Stimulated activated memory B cell treated with anti-CD40 and anti-IgM and Interleukin-4, amounts not matched to agents 10 μg/mL and 1 μg/mL and 100 μg/mL, for 72 hours (primary cell): ENCODE data around the gene FHOD3.

ENCODE experiments used
- ATAC-seq: fragments of 150-1000 bp; cut with Tn5 transposase; 2 replicates; pipeline ENCODE4 v1.10.0; 2021
- H3K27ac Mint-ChIP-seq: one replicate; pipeline ENCODE4 v1.8.0; 2022; ENCODE audit warnings: mild to moderate bottlenecking, mixed read lengths
- H3K27me3 Mint-ChIP-seq: one replicate; pipeline ENCODE4 v1.8.0; 2022; ENCODE audit warnings: mixed read lengths
- H3K36me3 Mint-ChIP-seq: one replicate; pipeline ENCODE4 v1.8.0; 2022; ENCODE audit warnings: mixed read lengths
- H3K4me1 Mint-ChIP-seq: one replicate; pipeline ENCODE4 v1.8.0; 2022; ENCODE audit warnings: mixed read lengths
- H3K4me3 Mint-ChIP-seq: one replicate; pipeline ENCODE4 v1.8.0; 2022; ENCODE audit warnings: mild to moderate bottlenecking, moderate library complexity, mixed read lengths
- H3K9me3 Mint-ChIP-seq: one replicate; pipeline ENCODE4 v1.8.0; 2022; ENCODE audit warnings: mixed read lengths

Gene FHOD3

DNA sequence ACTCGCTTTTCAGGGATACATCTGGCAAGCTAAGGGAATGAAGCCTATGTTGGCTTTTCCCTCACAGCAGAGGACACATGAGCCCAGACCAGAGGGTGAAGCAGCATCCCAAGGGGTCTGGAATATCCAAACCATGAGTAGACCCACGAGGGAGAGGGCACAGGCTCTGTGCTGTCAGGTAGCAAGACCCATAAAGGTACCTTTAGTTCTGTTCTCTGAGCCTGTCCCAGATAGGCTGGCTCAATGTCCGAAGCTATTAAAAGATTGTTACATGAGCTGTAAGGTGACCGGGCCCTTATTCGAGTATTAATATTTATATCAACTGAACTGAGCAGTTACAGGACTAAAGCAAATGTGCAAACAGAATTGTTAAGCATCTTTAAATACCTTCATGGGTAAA is 479.1 kb downstream of the FHOD3 start:
- no peaks in the 10 kb centered on the region for H3K9me3 Mint-ChIP-seq
- H3K36me3 Mint-ChIP-seq, result peaks cover 9% of the 10 kb centered on the region
- peaks cover 1% of the 10 kb centered on the region for H3K4me1 Mint-ChIP-seq
- ATAC-seq, result no peak
- no peak overlapping the region for H3K4me3 Mint-ChIP-seq
- no peak overlapping the region for H3K27ac Mint-ChIP-seq
- no peaks in the 10 kb centered on the region for H3K27me3 Mint-ChIP-seq

- Mint-ChIP-seq H3K4me1 (no peaks in the 10 kb centered on the region), H3K27me3 (no peaks in the 10 kb centered on the region), H3K9me3 (no peaks in the 10 kb centered on the region), H3K27ac (no peak overlapping the region), H3K36me3 (peaks cover 14% of the 10 kb centered on the region), H3K4me3 (no peak overlapping the region)
- ATAC-seq, result no peak
These were observed 480.1 kb downstream of the FHOD3 start for GRCh38 chr18:36777566-36777965.

DNA sequence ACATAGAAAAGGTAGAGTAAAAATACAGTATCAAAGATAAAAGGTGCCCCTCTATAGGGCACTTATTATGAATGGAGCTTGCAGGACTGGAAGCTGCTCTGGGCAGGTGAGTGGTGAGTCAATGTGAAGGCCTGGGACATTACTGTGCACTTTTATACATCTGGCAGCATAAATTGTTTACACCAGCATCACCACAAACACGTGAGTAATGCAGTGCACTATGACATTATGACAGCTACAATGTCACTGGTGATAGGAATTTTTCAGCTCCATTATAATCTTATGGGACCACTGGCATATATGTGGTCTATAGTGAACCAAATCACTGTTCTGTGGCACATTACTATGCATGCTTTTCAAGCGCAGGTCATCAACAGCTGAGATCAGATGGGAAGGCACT is 483.2 kb downstream of the FHOD3 start:
- ATAC-seq, result no peak
- H3K36me3 Mint-ChIP-seq, result peaks cover 23% of the 10 kb centered on the region
- no peaks in the 10 kb centered on the region for H3K4me1 Mint-ChIP-seq
- no peaks in the 10 kb centered on the region for H3K9me3 Mint-ChIP-seq
- no peak overlapping the region for H3K27ac Mint-ChIP-seq
- no peak overlapping the region for H3K4me3 Mint-ChIP-seq
- H3K27me3 Mint-ChIP-seq, result no peaks in the 10 kb centered on the region

DNA sequence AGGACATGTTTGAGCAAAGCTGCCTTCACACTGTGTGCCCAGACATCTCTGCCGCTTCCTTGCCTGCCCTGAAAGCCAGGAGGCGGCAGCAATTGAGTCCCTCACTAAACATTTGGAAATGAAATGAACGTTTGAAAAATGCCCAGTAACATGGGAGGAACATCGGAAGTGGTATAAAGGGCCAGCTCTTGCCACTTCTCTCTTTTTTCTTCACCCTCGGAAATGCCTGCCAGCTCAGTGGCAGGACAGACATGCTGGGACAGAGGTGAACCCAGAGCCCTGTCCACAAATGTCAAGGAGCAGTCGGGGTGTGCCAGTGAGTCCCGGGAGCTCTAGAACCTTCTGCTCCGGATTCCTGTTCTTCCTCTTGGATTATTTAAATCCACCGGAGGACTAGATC is 485.2 kb downstream of the FHOD3 start:
- no peak for ATAC-seq
- H3K27ac Mint-ChIP-seq, result no peak overlapping the region
- no peak overlapping the region for H3K4me3 Mint-ChIP-seq
- no peaks in the 10 kb centered on the region for H3K9me3 Mint-ChIP-seq
- H3K36me3 Mint-ChIP-seq, result peaks cover 26% of the 10 kb centered on the region
- no peaks in the 10 kb centered on the region for H3K27me3 Mint-ChIP-seq
- no peaks in the 10 kb centered on the region for H3K4me1 Mint-ChIP-seq

GRCh38 chr18:36783792-36784191 is 486.3 kb downstream of the FHOD3 start:
- no peaks in the 10 kb centered on the region for H3K27me3 Mint-ChIP-seq
- no peaks in the 10 kb centered on the region for H3K4me1 Mint-ChIP-seq
- peaks cover 26% of the 10 kb centered on the region for H3K36me3 Mint-ChIP-seq
- ATAC-seq, result no peak
- no peaks in the 10 kb centered on the region for H3K9me3 Mint-ChIP-seq
- no peak overlapping the region for H3K4me3 Mint-ChIP-seq
- no peak overlapping the region for H3K27ac Mint-ChIP-seq

DNA sequence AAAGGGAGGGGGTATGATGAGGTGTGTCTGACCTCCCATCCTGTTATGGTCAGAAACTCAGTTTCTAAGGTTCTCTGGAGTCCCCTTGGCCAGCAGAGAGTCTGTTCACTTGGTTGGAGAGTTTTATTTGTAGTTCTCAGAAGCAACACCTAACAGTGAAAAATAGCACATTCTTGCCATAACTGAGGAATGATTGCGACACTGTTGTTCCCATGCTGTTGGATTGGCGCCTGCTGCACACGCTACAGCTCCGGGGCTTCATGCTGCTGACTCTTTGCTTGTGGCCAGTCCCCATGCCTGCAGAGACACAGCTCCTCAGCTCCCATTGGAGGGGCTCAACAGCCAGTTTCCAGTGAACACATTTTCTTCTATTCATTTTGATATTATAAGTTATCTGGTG is 489.2 kb downstream of the FHOD3 start:
- Mint-ChIP-seq H3K4me3 (no peak overlapping the region), H3K27me3 (no peaks in the 10 kb centered on the region), H3K4me1 (no peaks in the 10 kb centered on the region), H3K36me3 (peaks cover 39% of the 10 kb centered on the region), H3K27ac (no peak overlapping the region), H3K9me3 (peaks cover 6% of the 10 kb centered on the region)
- ATAC-seq, result no peak

DNA sequence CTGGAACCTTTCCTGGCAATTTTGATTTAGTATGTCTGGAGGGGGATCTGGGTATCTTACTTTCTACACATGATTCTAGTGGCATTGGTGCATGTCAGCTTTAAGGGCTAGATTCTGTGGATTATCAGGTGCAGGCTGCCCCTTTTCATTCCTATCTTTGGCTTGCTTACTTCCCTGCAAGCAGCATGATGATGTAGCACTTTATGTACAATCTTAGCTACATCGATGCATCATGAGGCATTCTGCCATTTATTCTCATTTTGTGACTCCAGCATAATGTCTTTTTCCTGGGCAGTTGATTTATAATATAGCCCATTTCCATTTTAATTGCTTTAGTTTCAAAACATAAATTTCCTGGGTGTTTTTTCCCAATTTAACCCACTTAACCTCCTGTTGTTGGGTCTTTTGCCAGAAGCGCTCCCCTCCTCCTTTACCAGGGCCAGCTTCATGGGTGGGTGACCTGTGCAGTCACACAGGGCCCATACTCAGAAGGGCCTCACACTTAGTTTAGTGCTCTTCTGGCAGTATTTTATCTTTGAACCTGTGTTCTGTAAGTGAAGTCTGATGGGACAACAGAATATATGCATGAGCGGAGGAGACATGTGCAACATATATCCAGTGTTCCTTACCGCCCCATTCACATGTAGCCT is 495.2 kb downstream of the FHOD3 start:
- no peaks in the 10 kb centered on the region for H3K4me1 Mint-ChIP-seq
- no peaks in the 10 kb centered on the region for H3K27me3 Mint-ChIP-seq
- no peak overlapping the region for H3K27ac Mint-ChIP-seq
- peaks cover 78% of the 10 kb centered on the region for H3K36me3 Mint-ChIP-seq
- ATAC-seq, result no peak
- no peak overlapping the region for H3K4me3 Mint-ChIP-seq
- H3K9me3 Mint-ChIP-seq, result peaks cover 6% of the 10 kb centered on the region

- no peaks in the 10 kb centered on the region for H3K4me1 Mint-ChIP-seq
- H3K27me3 Mint-ChIP-seq, result no peaks in the 10 kb centered on the region
- H3K36me3 Mint-ChIP-seq, result peaks cover 87% of the 10 kb centered on the region
- H3K9me3 Mint-ChIP-seq, result no peaks in the 10 kb centered on the region
- no peak overlapping the region for H3K27ac Mint-ChIP-seq
- ATAC-seq, result no peak
- no peak overlapping the region for H3K4me3 Mint-ChIP-seq
These were observed 501.4 kb downstream of the FHOD3 start for GRCh38 chr18:36798738-36799473.

DNA sequence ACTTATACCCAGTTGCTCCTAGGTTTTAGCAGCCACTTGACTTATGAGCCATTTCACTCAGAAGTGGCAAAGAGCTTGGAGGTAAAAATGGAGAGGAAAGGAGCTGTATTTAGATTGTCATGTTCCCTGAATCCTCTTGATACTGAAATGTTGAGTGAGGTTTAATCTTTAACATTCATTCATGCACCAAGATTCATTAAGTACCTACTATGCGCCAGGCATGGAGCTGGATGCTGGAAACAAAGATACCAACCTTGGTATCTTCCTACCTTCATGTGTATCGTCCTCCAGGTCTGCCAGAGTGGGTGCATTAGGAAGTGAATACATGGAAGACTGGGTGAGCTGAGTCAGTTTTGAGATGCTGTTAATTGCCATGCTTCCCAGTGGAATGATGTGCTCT is 507.6 kb downstream of the FHOD3 start:
- H3K4me3 Mint-ChIP-seq, result no peak overlapping the region
- no peaks in the 10 kb centered on the region for H3K4me1 Mint-ChIP-seq
- H3K9me3 Mint-ChIP-seq, result no peaks in the 10 kb centered on the region
- H3K27me3 Mint-ChIP-seq, result no peaks in the 10 kb centered on the region
- peaks cover 76% of the 10 kb centered on the region for H3K36me3 Mint-ChIP-seq
- H3K27ac Mint-ChIP-seq, result no peak overlapping the region
- ATAC-seq, result no peak

GRCh38 chr18:36808681-36809080 is 511.2 kb downstream of the FHOD3 start:
- no peak overlapping the region for H3K4me3 Mint-ChIP-seq
- no peaks in the 10 kb centered on the region for H3K27me3 Mint-ChIP-seq
- H3K4me1 Mint-ChIP-seq, result no peaks in the 10 kb centered on the region
- H3K36me3 Mint-ChIP-seq, result peaks cover 53% of the 10 kb centered on the region
- H3K9me3 Mint-ChIP-seq, result no peaks in the 10 kb centered on the region
- no peak overlapping the region for H3K27ac Mint-ChIP-seq
- no peak for ATAC-seq

GRCh38 chr18:36809590-36810381 is 512.3 kb downstream of the FHOD3 start:
- no peaks in the 10 kb centered on the region for H3K27me3 Mint-ChIP-seq
- no peaks in the 10 kb centered on the region for H3K4me1 Mint-ChIP-seq
- H3K27ac Mint-ChIP-seq, result no peak overlapping the region
- no peaks in the 10 kb centered on the region for H3K9me3 Mint-ChIP-seq
- ATAC-seq, result peak; percentile 77
- H3K36me3 Mint-ChIP-seq, result peaks cover 42% of the 10 kb centered on the region
- no peak overlapping the region for H3K4me3 Mint-ChIP-seq

DNA sequence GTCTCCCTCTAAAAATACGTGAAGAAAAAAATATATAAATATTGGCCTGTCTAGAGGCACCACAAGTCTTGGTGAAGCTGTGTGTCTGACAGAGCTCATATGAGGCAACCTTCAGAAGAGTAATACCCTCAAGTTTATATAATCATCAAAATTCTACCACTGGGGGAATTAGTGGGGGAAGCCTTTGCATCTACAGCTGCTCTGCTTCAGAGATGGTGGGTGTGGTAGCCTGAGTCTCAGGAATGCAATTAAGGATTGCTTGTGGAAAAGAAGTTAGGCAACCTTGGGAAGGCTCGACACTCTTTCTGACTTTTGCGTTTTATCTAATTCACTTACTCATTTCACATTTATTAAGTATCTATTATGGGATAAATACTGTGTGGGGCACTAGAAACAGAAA is 513.9 kb downstream of the FHOD3 start:
- ATAC-seq, result no peak
- peaks cover 25% of the 10 kb centered on the region for H3K36me3 Mint-ChIP-seq
- no peak overlapping the region for H3K27ac Mint-ChIP-seq
- no peak overlapping the region for H3K4me3 Mint-ChIP-seq
- no peaks in the 10 kb centered on the region for H3K27me3 Mint-ChIP-seq
- no peaks in the 10 kb centered on the region for H3K9me3 Mint-ChIP-seq
- no peaks in the 10 kb centered on the region for H3K4me1 Mint-ChIP-seq

DNA sequence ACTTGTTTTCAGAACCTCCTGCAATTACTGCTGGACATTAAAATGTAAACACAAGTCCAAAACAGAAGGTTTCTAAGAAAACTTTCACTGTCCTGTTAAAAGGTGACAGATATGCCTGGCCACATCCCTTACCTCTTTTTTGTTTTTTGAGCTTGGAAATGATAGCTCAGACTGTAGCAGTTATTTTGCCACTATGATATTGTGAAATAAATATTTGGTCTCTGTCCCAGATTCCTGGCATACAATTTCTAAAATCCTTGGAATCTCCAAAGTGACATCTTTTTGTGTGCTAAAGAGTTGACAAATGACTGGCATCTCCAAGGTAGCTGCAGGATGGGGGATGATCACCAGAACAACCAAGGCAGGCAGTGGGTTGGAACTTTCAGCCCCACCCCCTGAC is 514.4 kb downstream of the FHOD3 start:
- no peak overlapping the region for H3K4me3 Mint-ChIP-seq
- ATAC-seq, result no peak
- H3K36me3 Mint-ChIP-seq, result peaks cover 24% of the 10 kb centered on the region

GRCh38 chr18:36812678-36813077 is 515.2 kb downstream of the FHOD3 start:
- H3K36me3 Mint-ChIP-seq, result peaks cover 20% of the 10 kb centered on the region
- no peak overlapping the region for H3K4me3 Mint-ChIP-seq
- H3K9me3 Mint-ChIP-seq, result no peaks in the 10 kb centered on the region
- no peak for ATAC-seq
- no peaks in the 10 kb centered on the region for H3K27me3 Mint-ChIP-seq
- H3K27ac Mint-ChIP-seq, result no peak overlapping the region
- no peaks in the 10 kb centered on the region for H3K4me1 Mint-ChIP-seq

More for the DNA sequence above, 514.4 kb downstream of the FHOD3 start:
- no peak overlapping the region for H3K27ac Mint-ChIP-seq
- H3K9me3 Mint-ChIP-seq, result no peaks in the 10 kb centered on the region
- H3K27me3 Mint-ChIP-seq, result no peaks in the 10 kb centered on the region
- H3K4me1 Mint-ChIP-seq, result no peaks in the 10 kb centered on the region

GRCh38 chr18:36813101-36813775 is 515.7 kb downstream of the FHOD3 start:
- Mint-ChIP-seq H3K4me1 (no peaks in the 10 kb centered on the region), H3K9me3 (no peaks in the 10 kb centered on the region), H3K27ac (peak overlapping the region; percentile 3), H3K4me3 (no peak overlapping the region), H3K27me3 (no peaks in the 10 kb centered on the region), H3K36me3 (peaks cover 20% of the 10 kb centered on the region)
- no peak for ATAC-seq
